HG02973 (cell line): ENCODE data around the gene PPP6C.
A peak's percentile ranks its signal among the peaks of the same experiment; 100 is the strongest.
"Not testable (repeated sequence)": the region's sequence is repeated elsewhere in the genome, so short reads cannot be mapped to it uniquely, and the experiment has no call there.

Experiments used
- ATAC-seq: cut with Tn5 transposase; IDR thresholded peaks from one replicate; pipeline ENCODE4 v1.9.1; 2021; ENCODE audit warnings: moderate library complexity; ENCODE audit not compliant: unreplicated experiment

The PPP6C gene

GRCh38 chr9:125183054-125183453, 6.5 kb downstream of the PPP6C start:
- ATAC-seq: no peak

- not testable (repeated sequence) for ATAC-seq
These were observed 7.8 kb downstream of the PPP6C start for GRCh38 chr9:125181756-125182155.

- ATAC-seq: no peak
These were observed 8.7 kb downstream of the PPP6C start for GRCh38 chr9:125180876-125181275.

- not testable (repeated sequence) for ATAC-seq
These were observed 9.8 kb downstream of the PPP6C start for GRCh38 chr9:125179776-125180175.

GRCh38 chr9:125177888-125178287, 11.7 kb downstream of the PPP6C start:
- no peak for ATAC-seq

GRCh38 chr9:125176636-125177035, 13.0 kb downstream of the PPP6C start:
- ATAC-seq: no peak

GRCh38 chr9:125172031-125172755, 17.4 kb downstream of the PPP6C start:
- no peak for ATAC-seq

- ATAC-seq: no peak
These were observed 19.7 kb downstream of the PPP6C start for GRCh38 chr9:125169895-125170294.

GRCh38 chr9:125166762-125167161, 22.8 kb downstream of the PPP6C start:
- ATAC-seq: no peak

- ATAC-seq: not testable (repeated sequence)
These were observed 26.7 kb downstream of the PPP6C start for GRCh38 chr9:125162891-125163290.

- no peak for ATAC-seq
These were observed 28.2 kb downstream of the PPP6C start for GRCh38 chr9:125161284-125161918.

- no peak for ATAC-seq
These were observed 28.9 kb downstream of the PPP6C start for GRCh38 chr9:125160750-125161149.

GRCh38 chr9:125156551-125156950, 33.1 kb downstream of the PPP6C start:
- no peak for ATAC-seq

GRCh38 chr9:125153712-125154367, 35.8 kb downstream of the PPP6C start:
- no peak for ATAC-seq

GRCh38 chr9:125151730-125152129, 37.9 kb downstream of the PPP6C start:
- no peak for ATAC-seq

- ATAC-seq: no peak
These were observed 39.0 kb downstream of the PPP6C start for GRCh38 chr9:125150349-125151245.

GRCh38 chr9:125147401-125147951, 42.1 kb downstream of the PPP6C start:
- ATAC-seq: no peak

- ATAC-seq: no peak
These were observed 43.4 kb downstream of the PPP6C start for GRCh38 chr9:125146247-125146646.

- no peak for ATAC-seq
These were observed 44.2 kb downstream of the PPP6C start for GRCh38 chr9:125145425-125145824.

GRCh38 chr9:125143377-125144090, 46.1 kb downstream of the PPP6C start, which contains the start of gene SCAI:
Gene SCAI (minus strand): TSS chr9:125143528. CDS start chr9:125143437, 91 bp downstream.
- ATAC-seq: peak; percentile 97
